RKO (cell line): Measurements from ENCODE around the gene BCL2.

Source experiments
- DNase-seq: peaks from one replicate; pipeline ENCODE4 v3.0.0-alpha.2; 2016; ENCODE audit warnings: low spot score

The BCL2 gene

DNA sequence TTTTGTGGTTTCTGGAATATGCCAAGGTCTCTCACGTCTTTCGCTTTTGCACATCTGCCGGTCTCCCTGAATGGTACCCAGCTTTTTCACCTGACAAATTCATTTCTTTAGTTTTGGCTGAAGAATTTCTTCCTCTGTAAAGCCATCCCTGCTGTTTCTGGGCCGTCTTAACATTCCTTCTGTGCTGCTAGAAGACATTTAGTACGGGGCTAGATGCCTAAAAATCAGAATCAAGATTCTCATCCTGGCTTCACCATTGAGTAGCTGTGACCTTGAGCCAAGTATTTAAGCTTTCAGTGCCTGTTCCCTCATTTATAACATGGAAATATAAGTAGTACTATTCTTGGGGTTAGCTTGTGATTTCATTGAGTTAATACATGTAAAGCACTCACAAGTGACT is 6.4 kb upstream of the BCL2 start:
- DNase-seq: no peak

GRCh38 chr18:63325086-63325686 is 5.6 kb upstream of the BCL2 start:
- DNase-seq: no peak

GRCh38 chr18:63322908-63323634 is 3.5 kb upstream of the BCL2 start:
- peak; percentile 82 for DNase-seq

GRCh38 chr18:63322206-63322605 is 2.6 kb upstream of the BCL2 start:
- DNase-seq: no peak

DNA sequence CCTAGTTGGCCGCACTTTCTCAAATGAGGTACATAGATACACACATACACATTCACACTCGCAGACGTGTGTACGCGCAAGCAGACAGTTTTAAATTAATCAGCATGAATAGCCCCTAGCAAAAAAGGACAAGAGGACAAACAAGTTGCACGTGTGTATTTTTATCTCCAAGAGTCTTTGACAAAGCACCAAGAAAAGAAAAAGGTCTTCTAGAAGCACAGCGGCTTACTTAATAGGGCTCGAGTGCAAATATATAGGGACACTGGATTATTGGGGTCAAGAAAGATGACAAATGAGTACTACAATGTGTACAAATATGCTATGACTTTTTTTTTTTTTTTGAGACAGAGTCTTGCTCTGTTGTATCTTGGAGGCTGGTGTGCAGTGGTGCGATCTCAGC is 1.7 kb upstream of the BCL2 start:
- DNase-seq: no peak

- DNase-seq: no peak
These were observed 1.4 kb upstream of the BCL2 start for GRCh38 chr18:63320975-63321265.

- peak; percentile 88 for DNase-seq
These were observed 780 bp upstream of the BCL2 start for GRCh38 chr18:63320123-63320974.

DNA sequence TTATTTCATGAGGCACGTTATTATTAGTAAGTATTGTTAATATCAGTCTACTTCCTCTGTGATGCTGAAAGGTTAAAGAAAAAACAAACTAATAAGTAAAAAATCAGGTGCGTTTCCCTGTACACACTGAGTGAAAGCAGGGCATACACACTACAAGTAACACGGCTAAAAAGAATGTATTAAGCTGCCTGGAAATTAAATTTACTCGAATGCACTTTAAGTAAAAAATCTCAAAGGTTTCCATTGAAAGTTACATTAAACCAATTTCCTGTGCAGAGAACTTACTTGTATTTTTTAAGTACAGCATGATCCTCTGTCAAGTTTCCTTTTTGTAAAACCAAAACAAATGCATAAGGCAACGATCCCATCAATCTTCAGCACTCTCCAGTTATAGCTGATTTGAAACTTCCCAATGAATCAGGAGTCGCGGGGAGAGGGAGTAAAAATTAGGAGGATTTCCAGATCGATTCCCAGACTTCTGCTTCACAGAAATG is 633 bp downstream of the BCL2 start:
- DNase-seq: peak; percentile 21

- no peak for DNase-seq
These were observed 1.3 kb downstream of the BCL2 start for GRCh38 chr18:63317982-63318888.

- DNase-seq: no peak
These were observed 2.0 kb downstream of the BCL2 start for GRCh38 chr18:63317556-63317946.

DNA sequence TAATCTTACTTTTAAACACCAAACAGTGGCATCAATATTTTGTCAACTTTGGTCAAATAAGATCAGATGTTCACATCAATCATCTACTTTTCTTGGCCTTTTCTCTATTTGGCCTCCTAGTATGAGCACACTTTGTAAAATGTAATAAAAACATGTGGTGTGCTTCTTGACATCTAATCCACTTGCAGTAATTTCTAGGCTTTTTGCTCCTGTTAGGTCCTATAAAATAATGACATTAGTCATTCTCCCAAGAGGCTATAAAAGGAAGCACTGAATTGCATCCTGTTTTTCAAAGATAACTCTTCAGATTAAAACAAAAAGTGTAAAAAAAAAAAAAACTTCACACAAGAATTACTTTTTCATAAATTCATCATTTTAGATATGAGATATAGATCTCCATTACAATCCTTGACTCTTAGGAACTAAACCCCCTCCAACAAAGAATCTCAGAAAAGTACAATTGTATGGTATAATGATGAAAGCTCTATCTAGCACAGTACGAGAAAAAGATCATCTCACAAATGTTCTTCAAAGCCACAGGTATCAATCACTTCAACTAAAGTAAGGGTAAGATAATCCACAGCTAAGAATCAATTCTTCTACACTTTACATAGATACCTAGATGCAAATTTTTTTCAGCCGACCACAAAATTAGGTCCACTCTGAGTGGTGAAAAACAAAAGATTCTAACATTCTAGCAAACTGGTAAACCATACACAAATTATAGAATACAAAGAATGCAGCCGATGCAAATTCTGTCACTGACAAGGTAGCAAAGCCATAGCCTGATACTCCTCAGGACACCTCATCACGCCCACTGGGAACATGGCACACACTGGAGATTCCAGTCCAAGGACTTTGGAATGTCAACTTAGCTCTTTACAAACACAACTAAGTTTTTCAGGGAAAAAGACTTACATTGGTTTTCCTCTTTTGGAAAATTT is 2.7 kb downstream of the BCL2 start:
- DNase-seq: peak; percentile 38

DNA sequence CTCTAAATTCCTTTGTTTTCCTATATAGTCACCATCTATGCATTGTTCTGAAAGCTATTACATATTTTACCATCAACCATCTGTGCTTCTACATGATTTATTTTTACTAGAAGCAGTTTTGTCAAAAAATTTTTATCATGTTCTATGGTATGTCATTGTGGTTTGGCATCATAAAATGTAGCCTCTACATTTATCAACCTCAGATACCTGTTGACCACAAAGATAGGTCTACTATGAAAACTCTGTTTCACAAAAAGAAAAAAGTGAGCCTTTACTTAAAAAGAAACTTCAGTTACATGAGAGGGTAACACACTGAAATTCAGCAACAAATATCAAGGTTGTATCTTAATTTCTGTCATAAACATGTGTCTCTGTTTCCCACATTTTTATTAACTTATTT is 3.7 kb downstream of the BCL2 start:
- DNase-seq: no peak

DNA sequence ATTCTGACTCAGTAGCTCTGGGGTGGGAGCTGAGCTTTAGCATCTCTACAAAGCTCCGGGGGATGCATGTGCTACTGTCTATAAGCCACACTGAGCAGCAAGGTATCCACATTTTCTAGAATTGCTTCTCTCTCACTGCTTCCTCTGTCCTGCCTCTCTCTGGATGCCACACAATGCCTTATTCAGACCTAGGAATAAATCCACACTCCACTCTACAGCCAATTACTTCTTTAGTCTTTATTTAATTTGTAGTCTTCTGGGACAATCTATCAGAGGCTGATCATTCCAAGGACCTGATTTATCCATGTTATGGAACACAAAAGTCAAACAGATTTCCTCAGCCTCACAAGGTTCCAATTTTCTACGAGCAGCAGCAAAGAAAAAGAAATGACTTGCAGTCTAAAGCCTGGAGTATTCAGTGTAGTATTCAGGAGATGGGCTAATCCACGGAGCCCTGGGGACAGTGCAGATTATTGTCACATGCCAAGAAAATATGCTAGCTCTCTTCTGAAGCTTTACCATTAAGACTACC is 4.4 kb downstream of the BCL2 start:
- DNase-seq: no peak

DNA sequence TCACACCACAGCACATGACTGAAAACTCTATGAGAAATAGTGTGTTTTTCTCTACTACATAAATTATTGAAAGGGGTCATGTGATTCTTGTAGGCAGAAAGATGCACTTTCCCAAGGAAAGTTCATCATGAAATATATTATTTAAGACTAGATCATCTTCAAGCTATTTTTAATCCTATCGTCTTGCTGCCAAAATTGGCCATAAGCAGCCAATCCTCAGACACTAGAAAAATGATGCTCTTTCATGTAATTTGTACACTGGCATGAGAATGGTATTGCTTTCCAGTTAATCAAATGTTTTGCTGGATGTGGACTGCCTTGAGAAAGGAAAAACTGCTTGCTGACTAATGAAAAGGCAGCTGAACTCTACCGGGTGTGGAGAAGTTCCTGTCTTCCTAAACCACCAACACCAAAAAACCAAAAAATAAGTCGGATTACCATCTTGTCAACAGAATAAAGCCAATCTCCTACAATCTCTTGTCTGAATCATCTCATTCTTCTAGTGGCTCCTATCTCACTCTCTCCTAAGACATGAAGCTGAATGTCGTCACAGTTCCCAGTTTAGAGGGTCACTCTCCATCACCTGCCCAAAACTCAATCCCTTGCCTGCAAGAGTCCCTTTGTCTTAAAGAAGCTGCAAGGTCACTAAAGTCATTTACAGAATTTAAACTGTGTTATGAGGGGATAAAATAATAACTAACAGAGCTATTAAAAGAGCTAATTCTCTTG is 5.3 kb downstream of the BCL2 start:
- DNase-seq: no peak

GRCh38 chr18:63313396-63313917 is 6.1 kb downstream of the BCL2 start:
- DNase-seq: no peak

GRCh38 chr18:63312737-63313395 is 6.7 kb downstream of the BCL2 start:
- no peak for DNase-seq

DNA sequence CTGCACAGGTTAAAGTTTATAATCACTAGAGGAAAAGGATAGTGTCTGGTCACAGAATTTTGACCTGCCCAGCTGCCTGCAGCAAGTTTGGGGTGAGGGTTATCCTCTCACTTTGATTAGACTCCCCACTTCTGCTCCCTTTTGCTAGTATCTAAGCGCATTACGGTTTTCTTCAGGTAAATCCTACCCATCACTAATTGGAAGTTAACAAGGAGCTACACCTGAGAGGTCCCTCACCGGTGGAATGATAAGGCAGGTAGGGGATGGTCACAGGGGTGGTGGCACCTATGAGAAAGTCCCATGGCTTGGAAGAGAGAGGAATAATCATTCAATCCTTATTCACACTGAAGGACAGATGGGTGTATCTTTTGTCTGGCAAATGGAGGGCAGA is 7.6 kb downstream of the BCL2 start:
- no peak for DNase-seq

GRCh38 chr18:63311118-63312018 is 8.2 kb downstream of the BCL2 start:
- DNase-seq: no peak
